HepG2 (cell line): Measurements from ENCODE around the gene POLR2F. TPM values are rescaled to one million over a fixed set of nuclear protein-coding genes. Genes with fewer than 3 reads are reported as not detected.

Experiments used
- ATAC-seq: fragments of 200-7000 bp; cut with Tn5 transposase; 3 replicates; pipeline ENCODE4 v1.9.1; 2020; ENCODE audit warnings: mild to moderate bottlenecking, moderate library complexity
- BruUV-seq: library from RNA; stranded (reverse); fragments of 400-500 nt; replicated peaks from 2 replicates; lab custom pipeline; 2021; lab: Mats Ljungman, UMichigan
- CTCF ChIA-PET: fragments of 300-600 bp; formaldehyde crosslinking; extraction: SDS; loops from one replicate; lab custom pipeline; 2021; ENCODE audit warnings: low total read pairs, inconsistent platforms, low intra/inter-chr PET ratio; lab: Yijun Ruan, JAX
- POLR2A ChIA-PET: fragments of 350-600 bp; sonication (Branson Sonifier 250); formaldehyde crosslinking; loops from one replicate; lab custom pipeline; 2020; ENCODE audit warnings: antibody characterized with exemption, inconsistent platforms; lab: Yijun Ruan, JAX
- DNase-seq: peaks from one replicate; pipeline ENCODE4 v3.0.0-alpha.2; 2015; ENCODE audit warnings: low spot score
- FAIRE-seq: peaks from 3 replicates; lab custom pipeline; 2011; peaks lifted over from hg19 to GRCh38; lab: Jason Lieb, UNC
- H2AFZ ChIP-seq: one replicate; pipeline ENCODE4 v1.6.1; 2011; ENCODE audit warnings: low read length, inconsistent platforms
- H3K27ac ChIP-seq: fragments of 300-600 bp; 3 replicates; pipeline ENCODE4 v1.8.0; 2011; ENCODE audit warnings: mixed run types, mild to moderate bottlenecking, mixed read lengths, low read length, inconsistent platforms; ENCODE audit not compliant: insufficient read depth; ENCODE audit errors: extremely low read length
- H3K27me3 ChIP-seq, 2 experiments: fragments of 200-600 bp in 1 of 2; 2 replicates in 1 of 2; 3 replicates in 1 of 2; pipeline versions ENCODE4 v1.6.0 to v1.8.0; 2011; ENCODE audit warnings: low read length in 2 of 2, mild to moderate bottlenecking in 2 of 2, moderate library complexity in 2 of 2, inconsistent platforms in 1 of 2; ENCODE audit not compliant: insufficient read depth in 2 of 2, control insufficient read depth in 1 of 2
- H3K36me3 ChIP-seq, 2 experiments: fragments of 200-600 bp in 1 of 2; replicated peaks in 1 of 2; 2 replicates in 1 of 2; 3 replicates in 1 of 2; pipeline versions ENCODE4 v1.5.1 to v1.8.0; 2011; ENCODE audit warnings: low read length in 2 of 2, inconsistent platforms in 1 of 2; ENCODE audit not compliant: insufficient read depth in 2 of 2, control insufficient read depth in 1 of 2
- H3K4me1 ChIP-seq: 2 replicates; pipeline ENCODE4 v1.5.1; 2012; ENCODE audit warnings: low read length, inconsistent platforms; ENCODE audit not compliant: insufficient read depth
- H3K4me2 ChIP-seq: 2 replicates; pipeline ENCODE4 v1.6.0; 2011; ENCODE audit warnings: low read depth, low read length, inconsistent platforms
- H3K4me3 ChIP-seq, 3 experiments: fragments of 200-600 bp in 1 of 3; sonication (generic), shearing (Covaris generic) in 1 of 3; replicated peaks in 1 of 3; 2 replicates each; pipeline ENCODE4 v1.5.1; 2011 to 2016; ENCODE audit warnings: low read length in 3 of 3, inconsistent platforms in 2 of 3, low read depth in 2 of 3, mild to moderate bottlenecking in 2 of 3, control low read depth in 1 of 3, mixed read lengths in 1 of 3; ENCODE audit not compliant: insufficient read depth in 1 of 3
- H3K79me2 ChIP-seq: one replicate; pipeline ENCODE4 v1.6.1; 2011; ENCODE audit warnings: low read length, inconsistent platforms; ENCODE audit not compliant: insufficient read depth
- H3K9ac ChIP-seq: 2 replicates; pipeline ENCODE4 v1.6.0; 2011; ENCODE audit warnings: mild to moderate bottlenecking, low read depth, low read length, inconsistent platforms; ENCODE audit not compliant: insufficient read depth
- H3K9me3 ChIP-seq: 2 replicates; pipeline ENCODE4 v1.5.1; 2012; ENCODE audit warnings: mild to moderate bottlenecking, low read length
- H4K20me1 ChIP-seq: 2 replicates; pipeline ENCODE4 v1.6.0; 2011; ENCODE audit warnings: inconsistent platforms, mild to moderate bottlenecking, low read length, moderate library complexity; ENCODE audit not compliant: insufficient read depth
- FOXJ3 ChIP-seq: sonication (generic); formaldehyde crosslinking; IDR thresholded peaks from 2 replicates; pipeline ENCODE4 v1.4.0; 2020; ENCODE audit warnings: missing genetic modification reagents, mild to moderate bottlenecking, borderline replicate concordance
- MATR3 ChIP-seq: sonication (generic); formaldehyde crosslinking; IDR thresholded peaks from 2 replicates; pipeline ENCODE4 v1.4.0; 2020; ENCODE audit warnings: missing genetic modification reagents
- MXD1 ChIP-seq: sonication (generic); formaldehyde crosslinking; IDR thresholded peaks from 2 replicates; pipeline ENCODE4 v1.4.0; 2020; ENCODE audit warnings: mild to moderate bottlenecking, missing genetic modification reagents
- SETDB1 ChIP-seq: sonication (generic); formaldehyde crosslinking; IDR thresholded peaks from 2 replicates; pipeline ENCODE4 v1.5.1; 2020; ENCODE audit warnings: missing genetic modification reagents, mild to moderate bottlenecking, borderline replicate concordance
- TMF1 ChIP-seq: sonication (generic); formaldehyde crosslinking; IDR thresholded peaks from 2 replicates; pipeline ENCODE4 v1.8.1; 2022; ENCODE audit warnings: low read depth, missing genetic modification reagents
- ZFP62 ChIP-seq: sonication (generic); formaldehyde crosslinking; IDR thresholded peaks from 2 replicates; pipeline ENCODE4 v1.4.0; 2020; ENCODE audit warnings: missing genetic modification reagents
- ZFYVE20 ChIP-seq: sonication (generic); formaldehyde crosslinking; IDR thresholded peaks from 2 replicates; pipeline ENCODE4 v1.8.0; 2023; ENCODE audit warnings: low read depth, mild to moderate bottlenecking, moderate library complexity, missing genetic modification reagents, borderline replicate concordance
- ZNF33B ChIP-seq: sonication (generic); formaldehyde crosslinking; IDR thresholded peaks from 2 replicates; pipeline ENCODE4 v1.5.1; 2020; ENCODE audit warnings: mild to moderate bottlenecking, missing genetic modification reagents
- ZNF597 ChIP-seq: sonication (generic); formaldehyde crosslinking; IDR thresholded peaks from 2 replicates; pipeline ENCODE4 v1.5.0; 2020; ENCODE audit warnings: missing genetic modification reagents
- ZNF687 ChIP-seq: sonication (generic); formaldehyde crosslinking; IDR thresholded peaks from 2 replicates; pipeline ENCODE4 v1.5.1; 2020; ENCODE audit warnings: mild to moderate bottlenecking, missing genetic modification reagents, moderate library complexity
- WGBS: methylation state at CpG from one replicate; pipeline ENCODE4 v1.1.6; 2017; ENCODE audit warnings: low lambda C conversion rate; 5-methylcytosine and 5-hydroxymethylcytosine counted together
- in situ Hi-C: cut with HindIII; loops from 2 replicates; pipeline ENCODE4 v1.10.0; 2017; ENCODE audit warnings: low pct_unique_long_range_greater_than_20kb; ENCODE audit not compliant: extremely low pct_ligation_motif_present
- intact Hi-C: fragments of 100-400 bp; cut with micrococcal nuclease; formaldehyde crosslinking; loops from one replicate; pipeline ENCODE4 v1.10.0; 2022; ENCODE audit not compliant: unreplicated experiment
- polyA plus RNA-seq, 8 experiments: library from polyadenylated mRNA; depleted of rRNA in 3 of 8; stranded (reverse) in 7 of 8; unstranded in 1 of 8; fragments of >200 nt; fragmentation: Illumina TruSeq in 4 of 8; extraction: Trizol in 4 of 8; gene quantifications; 2 replicates each; pipeline versions ENCODE4 v1.2.1 to v1.2.3, GENCODE V29; 2011 to 2016; ENCODE audit warnings: low read depth in 4 of 8, missing spikeins in 1 of 8, mixed read lengths in 1 of 8; ENCODE audit not compliant: insufficient read depth in 1 of 8
- total RNA-seq, 5 experiments: library from RNA; depleted of rRNA; stranded (reverse); fragments of >200 nt; fragmentation: Illumina TruSeq; extraction: Trizol; gene quantifications; 2 replicates each; pipeline ENCODE4 v1.2.3, GENCODE V29; 2016; ENCODE audit warnings: low read depth in 1 of 5

The POLR2F gene
- total and polyA plus RNA-seq, 2 of the 13 experiments (the other 11 are each of a cell fraction or from before 2014, with no cell fraction given) = 135 to 158 TPM

GRCh38 chr22:37926771-37927636 lies 26.5 kb upstream of the POLR2F start:
- TF ChIP-seq SETDB1 (CRISPR knock-in tag) (no peak), ZNF33B (no peak), MATR3 (CRISPR knock-in tag) (no peak), ZNF597 (no peak), MXD1 (CRISPR knock-in tag) (no peak), ZFYVE20 (CRISPR knock-in tag) (no peak), ZNF687 (CRISPR knock-in tag) (no peak), ZFP62 (CRISPR knock-in tag) (no peak), TMF1 (CRISPR knock-in tag) (no peak), FOXJ3 (CRISPR knock-in tag) (no peak)
- no TSS peak for BruUV-seq
- WGBS = 98% methylated on average over 21 of the region's 32 CpGs
- Histone ChIP-seq H3K4me2 (no peak overlapping the region), H3K79me2 (no peaks in the 10 kb centered on the region), H3K9me3 (no peaks in the 10 kb centered on the region), H3K36me3 (peaks cover 22 to 30% of the 10 kb centered on the region in 2 experiments; a peak in 4 of 5 replicates), H3K27me3 (no peaks in the 10 kb centered on the region), H3K4me3 (no peak overlapping the region), H3K9ac (no peak overlapping the region), H3K4me1 (no peaks in the 10 kb centered on the region), H2AFZ (no peak overlapping the region), H4K20me1 (no peaks in the 10 kb centered on the region), H3K27ac (no peak overlapping the region)
- intact Hi-C loops = no loop called here
- ChIA-PET POLR2A (no interaction called here), CTCF (no interaction called here)
- in situ Hi-C loops = no loop called here
- ATAC-seq (no peak), FAIRE-seq (no peak), DNase-seq (no peak)
